Measurements from ENCODE around the gene GNGT2.
"Not testable (repeated sequence)": the region's sequence is repeated elsewhere in the genome, so short reads cannot be mapped to it uniquely, and the experiment has no call there.

The GNGT2 gene

DNA sequence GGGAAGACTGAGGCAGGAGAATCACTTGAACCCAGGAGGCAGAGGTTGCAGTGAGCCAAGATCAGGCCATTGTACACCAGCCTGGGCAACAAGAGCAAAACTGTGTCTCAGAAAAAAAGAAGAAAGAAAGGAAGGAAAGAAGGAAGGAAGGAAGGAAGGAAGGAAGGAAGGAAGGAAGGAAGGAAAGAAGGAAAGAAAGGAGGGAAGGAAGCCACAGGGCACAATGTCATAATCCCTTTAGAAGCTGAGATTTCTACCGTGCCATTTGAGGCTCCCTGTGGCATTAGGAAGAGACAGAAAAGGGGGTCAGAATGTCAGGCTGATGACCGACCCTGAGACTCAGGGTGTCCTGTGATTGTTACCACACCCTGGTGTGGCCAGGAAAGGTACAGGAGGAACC is 6.6 kb downstream of the GNGT2 start:
- DNase-seq: no peak

DNA sequence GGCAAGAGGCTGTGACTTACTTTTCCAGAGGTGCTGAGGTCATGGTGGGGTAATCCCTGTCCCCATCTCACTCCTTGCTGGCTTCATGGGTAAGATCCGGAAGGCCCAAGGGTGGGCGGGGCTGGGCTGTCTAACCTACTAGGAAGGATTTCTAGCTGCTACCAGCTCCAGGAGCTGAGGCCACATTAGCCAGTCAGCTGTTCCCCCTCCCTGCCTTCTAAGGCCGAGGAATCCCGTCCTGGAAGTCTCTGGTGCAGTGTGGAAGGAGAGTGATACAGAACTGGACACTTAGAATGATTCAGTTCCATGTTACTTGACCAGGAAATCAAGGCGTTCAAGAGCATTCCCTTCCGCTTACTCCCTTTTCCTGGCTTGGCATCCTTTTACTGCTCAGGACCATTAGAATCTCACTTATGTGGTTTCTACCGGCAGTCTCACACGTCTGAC is 8.9 kb downstream of the GNGT2 start:
- no peak for DNase-seq

GRCh38 chr17:49200423-49201083 is 9.8 kb downstream of the GNGT2 start:
- DNase-seq: no peak

DNA sequence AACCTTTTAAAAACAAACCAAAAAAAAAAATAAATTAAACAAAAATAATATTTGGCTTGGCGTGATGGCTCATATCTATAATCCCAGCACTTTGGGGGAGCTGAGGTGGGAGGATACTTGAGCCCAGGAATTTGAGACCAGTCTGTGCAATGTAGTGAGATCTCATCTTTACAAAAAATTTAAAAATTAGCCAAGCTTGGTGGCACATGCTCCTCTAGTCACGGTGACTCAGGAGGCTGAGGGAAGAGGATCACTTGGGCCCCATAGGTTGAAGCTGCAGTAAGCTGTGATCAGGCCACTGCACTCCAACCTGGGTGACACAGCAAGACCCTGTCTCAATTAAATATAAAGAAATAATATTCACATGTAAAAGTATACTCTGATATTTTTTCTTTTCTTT is 12.2 kb downstream of the GNGT2 start:
- no peak for DNase-seq

GRCh38 chr17:49197346-49197998 is 12.9 kb downstream of the GNGT2 start:
- DNase-seq: no peak

DNA sequence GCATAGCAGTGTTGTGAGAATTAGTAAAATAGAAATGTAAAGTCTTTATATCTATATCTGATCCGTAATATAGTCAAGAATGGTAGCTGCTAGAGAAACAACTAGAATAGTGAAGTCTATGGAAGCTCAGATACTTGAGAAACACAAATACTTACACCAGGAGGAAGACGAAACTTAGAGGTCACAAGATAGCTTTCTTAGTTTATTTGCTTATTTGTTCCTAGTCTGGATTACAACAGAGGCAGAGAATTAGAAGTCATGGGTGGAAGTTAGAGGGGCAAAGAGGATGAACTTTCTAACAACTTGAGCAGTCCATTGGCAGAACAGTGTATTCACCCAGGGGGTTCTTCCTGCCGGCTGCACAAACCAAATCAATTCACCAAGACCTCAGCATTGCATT is 13.9 kb downstream of the GNGT2 start:
- no peak for DNase-seq

- DNase-seq: no peak
Measured at GRCh38 chr17:49195751-49196150, 14.6 kb downstream of the GNGT2 start.

- DNase-seq: no peak
Measured at GRCh38 chr17:49194297-49194607, 16.1 kb downstream of the GNGT2 start.

GRCh38 chr17:49193513-49194296 is 16.7 kb downstream of the GNGT2 start:
- DNase-seq: no peak

DNA sequence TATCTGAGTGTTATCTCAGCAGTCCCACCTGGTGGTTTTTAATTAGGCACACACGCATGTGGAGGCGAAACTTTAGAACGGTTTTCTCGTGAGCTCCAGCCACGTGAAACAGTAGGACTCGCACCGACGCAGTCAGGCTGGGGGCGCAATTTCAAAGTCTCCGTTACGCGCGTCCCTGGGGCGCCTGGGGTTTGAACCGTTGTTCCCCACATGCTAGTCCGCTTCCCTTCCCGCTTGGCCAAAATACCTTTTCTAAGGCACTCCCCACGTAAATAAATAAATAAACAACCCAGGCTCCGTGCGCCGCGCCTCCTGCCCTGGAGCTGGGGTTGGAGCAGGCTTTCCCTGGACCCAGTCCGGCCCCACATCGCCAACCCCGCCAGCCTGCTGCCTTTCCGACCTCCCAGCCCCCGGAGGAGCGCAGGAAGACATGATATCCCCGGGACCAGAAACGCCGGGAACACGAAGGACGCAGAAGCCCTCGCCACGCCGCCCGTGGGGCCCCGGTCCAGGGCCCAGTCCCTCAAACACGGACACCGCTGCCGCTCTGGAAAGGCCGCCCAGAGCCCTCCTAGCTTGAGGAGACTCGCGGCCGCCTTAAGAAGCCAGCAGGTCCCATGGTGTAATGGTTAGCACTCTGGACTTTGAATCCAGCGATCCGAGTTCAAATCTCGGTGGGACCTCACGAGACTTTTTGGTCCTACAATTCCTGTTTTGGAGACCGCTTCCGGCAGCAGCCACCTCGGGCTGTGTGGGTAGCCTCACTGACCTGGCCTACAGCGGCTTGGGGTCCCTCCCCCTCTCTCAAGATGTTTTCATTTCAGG is 18.2 kb downstream of the GNGT2 start:
- peak; percentile 92 for DNase-seq

DNA sequence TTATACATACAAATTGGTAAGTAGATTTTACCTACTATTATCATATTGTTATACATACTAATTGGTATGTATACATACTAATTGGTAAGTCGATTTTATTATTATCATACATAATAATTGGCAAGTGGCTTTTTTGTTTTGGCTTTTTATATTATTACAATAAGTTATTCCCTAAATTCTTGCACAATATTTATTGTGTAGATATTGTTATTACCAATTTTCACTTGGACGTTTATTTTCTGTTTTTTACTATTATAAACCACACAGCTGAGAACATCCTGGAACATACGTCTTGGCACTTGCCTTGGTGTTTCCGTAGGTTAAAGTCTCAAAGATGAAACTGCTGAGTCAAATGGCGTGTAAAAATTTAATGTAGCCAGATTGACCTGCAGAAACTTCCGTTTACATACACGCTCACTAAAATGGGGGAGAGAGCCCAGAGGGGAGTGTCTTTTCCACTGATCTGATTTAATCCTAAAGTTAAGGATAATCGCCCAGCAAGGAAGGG is 18.9 kb downstream of the GNGT2 start:
- DNase-seq: no peak

DNA sequence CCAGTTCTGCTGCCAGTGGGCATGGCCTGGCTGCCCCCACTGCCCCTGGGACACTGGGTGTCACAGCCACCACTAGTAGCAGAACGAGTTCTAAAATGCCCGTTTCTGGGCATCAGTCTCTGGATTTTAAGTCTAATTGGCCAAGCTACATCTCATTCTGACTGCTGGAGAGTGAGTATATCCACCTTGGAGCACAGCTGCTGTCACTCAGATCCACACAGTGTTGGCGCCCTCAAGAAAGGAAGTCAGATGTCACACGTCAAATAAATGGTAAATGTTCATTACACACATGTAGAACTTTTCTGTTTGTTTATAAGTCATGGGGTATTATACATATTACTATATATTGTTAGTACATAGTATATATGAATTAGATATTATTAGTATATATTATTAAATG is 19.4 kb downstream of the GNGT2 start:
- no peak for DNase-seq

- DNase-seq: no peak
Measured at GRCh38 chr17:49187301-49187700, 23.1 kb downstream of the GNGT2 start.

GRCh38 chr17:49185381-49185780 is 25.0 kb downstream of the GNGT2 start:
- DNase-seq: not testable (repeated sequence)

GRCh38 chr17:49184522-49184921 is 25.9 kb downstream of the GNGT2 start:
- DNase-seq: not testable (repeated sequence)

- DNase-seq: no peak
Measured at GRCh38 chr17:49183801-49184200, 26.6 kb downstream of the GNGT2 start.

- no peak for DNase-seq
Measured at GRCh38 chr17:49183341-49183740, 27.0 kb downstream of the GNGT2 start.

DNA sequence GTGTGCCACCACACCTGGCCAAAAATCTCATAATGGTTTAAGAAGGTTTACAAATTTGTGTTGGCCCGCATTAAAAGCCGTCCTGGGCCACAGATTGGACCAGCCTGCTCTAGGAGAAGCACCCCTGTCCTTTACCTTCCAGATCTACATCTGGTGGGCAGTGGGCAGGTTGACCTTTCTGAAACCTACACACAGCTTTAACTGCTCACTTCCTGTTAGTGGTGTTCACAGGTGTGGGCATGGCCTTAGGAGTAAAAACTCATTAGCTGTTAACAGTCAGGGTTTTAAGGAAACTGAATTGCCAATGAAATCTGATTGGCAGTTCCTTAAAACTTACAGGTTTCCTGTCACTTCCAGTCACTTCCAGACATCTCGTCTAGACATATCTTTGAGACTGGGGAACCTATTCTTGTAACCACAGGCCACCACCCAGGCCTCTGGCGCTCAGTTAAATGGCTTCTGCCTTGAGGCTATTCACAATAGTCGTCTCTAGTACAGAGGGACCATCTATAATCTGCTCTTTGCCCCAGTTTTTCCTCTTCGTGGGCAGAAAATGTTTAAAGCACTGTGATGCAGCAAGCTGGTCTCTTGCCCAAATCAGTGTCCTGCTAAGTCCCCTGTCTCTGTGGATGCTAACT is 29.3 kb downstream of the GNGT2 start:
- no peak for DNase-seq

DNA sequence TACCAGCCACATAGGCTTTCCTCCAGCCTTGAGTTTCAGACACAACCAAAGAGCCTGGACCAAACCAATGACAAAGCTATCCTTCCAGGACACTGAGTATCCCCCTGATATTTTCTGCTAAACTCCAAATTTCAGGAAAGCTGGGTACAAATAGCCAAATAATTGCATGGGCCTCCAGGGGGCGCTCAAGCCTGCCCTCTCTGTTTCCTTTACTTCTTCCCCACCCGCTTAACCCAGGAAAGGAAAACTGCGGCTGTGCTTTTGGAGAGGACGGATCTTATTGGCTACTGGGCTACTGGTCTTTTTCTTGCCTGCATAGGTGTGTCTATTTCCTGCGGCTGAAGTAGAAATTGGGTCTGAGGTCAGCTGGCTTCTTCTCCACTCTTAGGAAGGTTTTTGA is 30.1 kb downstream of the GNGT2 start:
- peak; percentile 15 for DNase-seq

GRCh38 chr17:49175978-49176377 is 34.4 kb downstream of the GNGT2 start:
- DNase-seq: not testable (repeated sequence)

DNA sequence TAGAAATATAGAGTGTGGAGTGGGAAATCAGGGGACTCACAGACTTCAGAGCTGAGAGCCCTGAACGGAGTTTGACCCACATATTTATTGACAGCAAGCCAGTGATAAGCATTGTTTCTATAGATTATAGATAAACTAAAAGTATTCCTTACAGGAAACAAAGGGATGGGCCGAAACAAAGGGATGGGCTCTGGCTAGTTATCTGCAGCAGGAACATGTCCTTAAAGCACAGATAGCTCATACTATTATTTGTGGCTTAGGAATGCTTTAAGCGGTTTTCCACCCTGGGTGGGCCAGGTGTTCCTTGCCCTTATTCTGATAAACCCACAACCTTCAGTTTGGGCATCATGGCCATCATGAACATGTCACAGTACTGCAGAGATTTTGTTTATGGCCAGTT is 39.7 kb downstream of the GNGT2 start:
- DNase-seq: not testable (repeated sequence)

DNA sequence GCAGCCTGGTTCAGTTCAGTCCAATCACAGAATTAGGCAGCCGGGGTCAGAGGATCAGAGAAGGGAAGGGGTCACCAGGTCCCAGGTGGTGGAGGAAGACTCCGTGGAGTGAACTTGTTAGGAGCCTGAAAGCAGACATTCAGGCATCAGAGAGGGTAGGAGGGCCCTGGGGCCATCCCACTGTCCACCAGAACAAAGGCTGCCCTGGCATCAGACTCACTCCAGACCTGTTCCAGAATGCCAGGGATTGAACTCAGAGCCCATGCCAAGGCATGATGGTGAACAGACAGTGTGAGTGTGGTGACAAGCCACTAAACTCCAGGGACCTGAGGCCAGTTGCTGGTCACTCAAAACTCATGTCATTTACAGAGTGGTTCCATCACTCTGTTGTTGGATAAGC is 40.2 kb downstream of the GNGT2 start:
- no peak for DNase-seq

DNA sequence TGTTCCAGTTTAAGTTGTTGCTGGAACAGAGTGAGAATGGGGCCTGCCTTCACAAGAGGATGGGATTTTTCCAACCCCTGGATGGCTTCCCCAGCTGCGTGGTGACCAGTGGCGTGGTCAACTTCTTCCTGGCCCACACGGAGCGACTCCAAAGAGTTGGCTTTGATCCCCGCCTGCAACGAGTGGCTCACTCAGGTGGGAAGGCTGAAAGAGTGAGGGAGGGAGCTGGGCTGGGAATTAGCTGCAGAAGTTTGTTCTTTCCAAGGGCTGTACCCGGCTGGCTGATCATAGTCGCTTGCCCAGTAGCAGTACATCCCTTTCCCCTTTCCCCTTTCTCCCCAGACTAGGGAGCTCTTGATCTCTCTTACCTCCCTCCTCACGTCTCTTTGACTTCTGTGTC is 41.7 kb downstream of the GNGT2 start:
- no peak for DNase-seq
